Activated naive CD8-positive, alpha-beta T cell treated with anti-CD3 and anti-CD28 coated beads for 36 hours (primary cell): ENCODE measurements around the gene NPTX2. TPM values are rescaled to one million over a fixed set of nuclear protein-coding genes. Genes with fewer than 3 reads are reported as not detected.

Source experiments
- DNase-seq: peaks from one replicate; pipeline ENCODE4 v3.0.0; 2021
- H3K27ac Mint-ChIP-seq: one replicate; pipeline ENCODE4 v1.8.0; 2022; ENCODE audit warnings: mild to moderate bottlenecking, moderate library complexity, mixed read lengths
- H3K27me3 Mint-ChIP-seq: one replicate; pipeline ENCODE4 v1.8.0; 2022; ENCODE audit warnings: mild to moderate bottlenecking, mixed read lengths
- H3K36me3 Mint-ChIP-seq: one replicate; pipeline ENCODE4 v1.8.0; 2021; ENCODE audit warnings: mild to moderate bottlenecking, mixed read lengths
- H3K4me1 Mint-ChIP-seq: one replicate; pipeline ENCODE4 v1.8.0; 2021; ENCODE audit warnings: mixed read lengths
- H3K4me3 Mint-ChIP-seq: one replicate; pipeline ENCODE4 v1.8.0; 2022; ENCODE audit warnings: mild to moderate bottlenecking, moderate library complexity, mixed read lengths
- H3K9me3 Mint-ChIP-seq: one replicate; pipeline ENCODE4 v1.8.0; 2022; ENCODE audit warnings: mixed read lengths
- total RNA-seq, 2 experiments: library from RNA; stranded (reverse); gene quantifications; one replicate each; pipeline ENCODE4 v1.2.3, GENCODE V29; 2021

Gene NPTX2
- total RNA-seq, 2 experiments from 2014 or later = not detected

GRCh38 chr7:98599886-98600285 is 17.2 kb upstream of the NPTX2 start:
- DNase-seq = no peak
- Mint-ChIP-seq H3K36me3 (no peaks in the 10 kb centered on the region), H3K4me3 (no peak overlapping the region), H3K27ac (no peak overlapping the region), H3K4me1 (no peaks in the 10 kb centered on the region), H3K9me3 (no peaks in the 10 kb centered on the region), H3K27me3 (no peaks in the 10 kb centered on the region)

- DNase-seq = no peak
- H3K4me3 Mint-ChIP-seq = no peak overlapping the region
- H3K27ac Mint-ChIP-seq = no peak overlapping the region
- no peaks in the 10 kb centered on the region for H3K36me3 Mint-ChIP-seq
- H3K9me3 Mint-ChIP-seq = no peaks in the 10 kb centered on the region
- no peaks in the 10 kb centered on the region for H3K4me1 Mint-ChIP-seq
- peaks cover 5% of the 10 kb centered on the region for H3K27me3 Mint-ChIP-seq
These were observed 14.2 kb upstream of the NPTX2 start for GRCh38 chr7:98602755-98603398.

DNA sequence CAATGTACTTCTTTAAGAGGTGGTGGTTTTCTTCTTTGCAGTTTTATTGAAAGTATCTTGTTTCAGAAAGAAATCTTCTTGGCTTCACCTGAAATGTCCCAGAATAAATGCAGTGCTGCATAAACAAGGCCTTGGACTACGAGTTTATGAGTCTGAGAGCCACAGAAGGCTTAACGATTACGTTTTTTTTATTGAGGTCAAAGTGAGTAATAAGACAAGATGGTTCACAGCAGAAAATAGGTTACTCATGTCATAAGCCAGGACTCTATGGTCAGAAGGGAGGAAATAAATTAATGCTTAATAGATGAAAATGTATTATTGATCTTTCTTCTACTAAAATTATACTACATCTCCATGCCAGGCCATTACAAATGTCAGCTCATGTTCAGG is 13.7 kb upstream of the NPTX2 start:
- Mint-ChIP-seq H3K27ac (no peak overlapping the region), H3K4me3 (no peak overlapping the region), H3K9me3 (no peaks in the 10 kb centered on the region), H3K36me3 (no peaks in the 10 kb centered on the region), H3K27me3 (peaks cover 5% of the 10 kb centered on the region), H3K4me1 (no peaks in the 10 kb centered on the region)
- DNase-seq = no peak

DNA sequence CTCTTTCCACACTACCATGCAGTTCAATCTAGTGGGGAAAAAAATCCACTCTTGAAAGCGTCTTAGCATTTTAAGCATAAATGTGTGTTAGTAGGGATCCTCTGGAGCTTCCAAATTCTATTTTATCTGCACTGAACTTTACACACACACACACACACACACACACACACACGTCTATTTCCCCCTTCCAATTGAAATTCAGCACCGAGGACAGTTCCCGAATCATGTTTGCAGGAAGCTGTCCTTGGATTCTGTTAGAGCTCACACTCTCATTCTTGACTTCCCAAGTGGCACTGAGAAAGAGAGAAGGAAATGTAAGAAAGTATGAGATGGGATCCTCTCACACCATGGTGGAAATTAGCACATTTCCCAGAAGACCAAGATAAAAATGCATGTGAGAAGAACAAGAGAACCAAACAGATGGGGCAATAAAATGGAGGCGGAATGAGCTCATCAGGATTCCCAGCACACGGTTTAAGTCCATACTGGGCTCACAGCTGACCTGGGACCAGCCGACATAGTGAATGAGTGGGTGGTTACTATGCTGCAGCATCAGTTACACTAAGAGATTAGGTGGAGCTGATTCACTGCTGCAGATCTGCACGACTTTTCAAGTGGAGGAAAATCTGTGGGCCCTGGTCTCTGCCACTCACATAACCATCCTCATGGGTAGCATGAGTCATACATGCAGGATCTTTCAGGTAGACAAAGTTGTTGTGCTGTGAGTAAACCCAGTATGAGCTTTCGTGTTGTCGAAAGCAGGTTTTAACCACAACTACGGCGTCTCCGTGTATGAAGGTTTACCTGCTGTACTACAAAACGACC is 3.3 kb upstream of the NPTX2 start:
- H3K27me3 Mint-ChIP-seq = peaks cover 48% of the 10 kb centered on the region
- no peaks in the 10 kb centered on the region for H3K36me3 Mint-ChIP-seq
- no peak for DNase-seq
- H3K27ac Mint-ChIP-seq = no peak overlapping the region
- peaks cover 1% of the 10 kb centered on the region for H3K9me3 Mint-ChIP-seq
- H3K4me1 Mint-ChIP-seq = no peaks in the 10 kb centered on the region
- H3K4me3 Mint-ChIP-seq = no peak overlapping the region

GRCh38 chr7:98616381-98617050 is 569 bp upstream of the NPTX2 start:
- DNase-seq = no peak
- Mint-ChIP-seq H3K27me3 (peaks cover 61% of the 10 kb centered on the region), H3K4me1 (peaks cover 2% of the 10 kb centered on the region), H3K36me3 (no peaks in the 10 kb centered on the region), H3K9me3 (peaks cover 1% of the 10 kb centered on the region), H3K27ac (no peak overlapping the region), H3K4me3 (no peak overlapping the region)

DNA sequence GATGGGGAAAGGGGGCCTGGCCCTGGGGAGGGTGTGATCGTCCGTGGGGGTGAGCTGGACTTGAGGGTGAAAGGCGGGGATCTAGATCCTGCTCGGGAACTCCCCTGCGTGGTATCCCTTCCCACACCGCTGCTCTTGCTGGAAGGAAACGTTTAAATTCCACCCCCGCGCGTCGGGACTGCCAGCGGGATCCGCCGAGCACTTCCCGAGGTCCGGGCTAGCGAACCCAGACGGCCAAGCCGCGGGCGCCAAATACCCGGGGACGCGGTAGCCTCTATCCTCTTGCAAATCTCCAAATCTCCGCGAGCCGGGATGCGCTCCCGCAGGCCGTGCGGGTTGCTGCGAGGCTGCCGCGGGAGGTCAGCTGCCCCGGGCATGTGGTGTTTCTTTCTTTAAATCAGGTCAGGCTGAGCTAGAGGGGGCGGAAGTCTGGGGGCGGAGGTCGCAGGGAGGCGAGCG is 904 bp downstream of the NPTX2 start:
- Mint-ChIP-seq H3K36me3 (no peaks in the 10 kb centered on the region), H3K9me3 (peaks cover 1% of the 10 kb centered on the region), H3K27me3 (peaks cover 61% of the 10 kb centered on the region), H3K4me3 (no peak overlapping the region), H3K27ac (no peak overlapping the region), H3K4me1 (peaks cover 2% of the 10 kb centered on the region)
- no peak for DNase-seq

DNA sequence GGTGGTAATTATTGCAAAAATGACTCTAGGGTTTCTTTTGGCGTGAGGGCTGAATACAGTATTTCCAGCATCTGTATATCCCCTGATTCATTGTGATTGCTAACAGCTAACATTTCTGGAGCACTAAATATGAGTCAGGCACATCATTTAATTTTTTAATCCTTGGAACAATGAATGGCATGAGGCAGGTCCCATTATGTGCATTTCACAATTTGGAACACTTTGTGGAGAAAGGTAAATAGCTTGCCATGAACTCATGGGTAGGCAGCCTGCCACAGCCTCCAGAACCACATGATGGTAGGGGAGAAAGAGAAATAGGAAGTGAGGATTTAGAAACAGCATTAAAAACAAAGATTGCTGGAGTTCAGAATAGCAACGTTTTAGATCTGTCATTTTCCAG is 1.7 kb downstream of the NPTX2 start:
- Mint-ChIP-seq H3K4me3 (no peak overlapping the region), H3K9me3 (no peaks in the 10 kb centered on the region), H3K36me3 (no peaks in the 10 kb centered on the region), H3K27me3 (peaks cover 57% of the 10 kb centered on the region), H3K27ac (no peak overlapping the region), H3K4me1 (peaks cover 2% of the 10 kb centered on the region)
- DNase-seq = no peak

DNA sequence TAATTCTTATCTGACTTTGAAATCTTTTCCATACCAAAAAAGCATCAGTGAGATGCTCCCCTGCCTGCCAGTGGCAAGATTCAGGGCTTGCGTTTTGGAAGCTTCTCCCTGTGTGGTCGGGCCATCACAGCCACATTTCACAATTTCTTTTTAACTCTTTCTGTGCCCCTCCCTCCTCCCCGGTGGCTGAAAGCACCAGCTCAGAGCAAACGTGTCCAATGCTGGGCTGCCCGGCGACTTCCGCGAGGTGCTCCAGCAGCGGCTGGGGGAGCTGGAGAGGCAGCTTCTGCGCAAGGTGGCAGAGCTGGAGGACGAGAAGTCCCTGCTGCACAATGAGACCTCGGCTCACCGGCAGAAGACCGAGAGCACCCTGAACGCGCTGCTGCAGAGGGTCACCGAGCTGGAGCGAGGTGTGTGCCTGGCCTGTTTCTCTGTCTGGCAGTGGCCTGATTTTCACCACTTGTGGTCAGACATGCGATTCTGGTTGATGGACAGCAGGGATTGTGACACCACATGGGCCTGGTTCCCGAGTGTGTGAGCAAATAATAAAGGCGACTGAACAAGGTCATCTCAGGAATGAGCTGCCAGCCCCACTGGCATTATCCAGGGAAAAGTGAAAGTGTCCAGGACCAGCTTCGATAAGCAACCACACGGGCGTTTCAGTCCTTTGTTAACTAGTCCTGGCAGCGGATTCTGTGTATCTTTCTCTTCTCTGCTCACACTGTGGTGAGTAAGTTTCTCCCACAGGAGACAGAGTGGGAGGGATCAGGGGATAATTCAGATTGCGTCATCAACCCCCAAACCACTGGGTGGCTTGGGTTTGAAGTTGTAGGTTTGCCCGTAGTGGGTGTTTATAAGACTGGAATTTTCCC is 2.6 kb downstream of the NPTX2 start:
- Mint-ChIP-seq H3K4me3 (no peak overlapping the region), H3K4me1 (peaks cover 2% of the 10 kb centered on the region), H3K36me3 (no peaks in the 10 kb centered on the region), H3K27me3 (peaks cover 54% of the 10 kb centered on the region), H3K27ac (no peak overlapping the region), H3K9me3 (no peaks in the 10 kb centered on the region)
- DNase-seq = no peak

DNA sequence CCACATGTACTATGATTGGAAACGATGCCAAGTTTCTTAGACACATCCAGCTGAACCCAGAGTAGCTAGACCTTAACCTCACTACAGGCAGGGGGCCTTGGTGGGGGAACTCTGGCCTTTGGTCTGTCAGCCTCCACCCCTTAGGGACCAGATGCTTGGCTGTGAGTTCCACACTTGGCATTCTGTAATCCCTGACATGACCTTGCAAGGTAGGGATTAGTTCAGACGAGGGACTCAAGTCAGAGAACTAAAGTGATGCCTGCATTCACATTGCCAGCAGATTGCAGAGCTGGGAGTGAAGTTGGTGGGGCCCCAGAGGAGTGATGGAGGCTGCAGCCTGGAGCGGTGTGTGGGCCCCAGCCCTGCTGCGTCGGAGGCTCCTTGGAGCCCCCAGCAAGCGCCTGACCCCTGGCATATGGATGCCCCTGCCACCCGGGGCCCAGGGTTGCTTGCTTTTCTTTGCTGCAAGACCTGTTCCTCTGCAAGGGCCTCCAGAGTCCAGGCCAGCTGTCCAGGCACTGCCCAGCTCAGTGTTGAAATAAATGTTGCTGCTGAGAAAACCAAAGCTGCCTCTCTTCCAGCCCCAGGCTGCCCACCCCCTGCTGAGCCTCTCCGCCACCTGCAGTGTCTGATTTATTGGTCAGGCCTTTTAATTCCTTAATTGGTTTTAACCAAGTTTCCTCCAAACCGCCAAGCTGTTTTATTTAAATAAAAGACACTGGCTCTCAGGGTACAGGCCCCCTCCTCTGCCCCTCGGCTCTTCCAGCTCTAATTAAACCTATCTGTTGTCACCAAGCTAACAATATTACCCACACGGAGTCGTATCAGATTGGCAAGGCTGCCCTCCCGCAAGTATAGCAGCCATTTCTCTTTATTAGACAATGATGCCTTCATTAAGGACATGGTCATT is 4.7 kb downstream of the NPTX2 start:
- peaks cover 2% of the 10 kb centered on the region for H3K4me1 Mint-ChIP-seq
- no peak overlapping the region for H3K27ac Mint-ChIP-seq
- no peak for DNase-seq
- peaks cover 37% of the 10 kb centered on the region for H3K27me3 Mint-ChIP-seq
- H3K4me3 Mint-ChIP-seq = no peak overlapping the region
- H3K9me3 Mint-ChIP-seq = no peaks in the 10 kb centered on the region
- H3K36me3 Mint-ChIP-seq = no peaks in the 10 kb centered on the region

DNA sequence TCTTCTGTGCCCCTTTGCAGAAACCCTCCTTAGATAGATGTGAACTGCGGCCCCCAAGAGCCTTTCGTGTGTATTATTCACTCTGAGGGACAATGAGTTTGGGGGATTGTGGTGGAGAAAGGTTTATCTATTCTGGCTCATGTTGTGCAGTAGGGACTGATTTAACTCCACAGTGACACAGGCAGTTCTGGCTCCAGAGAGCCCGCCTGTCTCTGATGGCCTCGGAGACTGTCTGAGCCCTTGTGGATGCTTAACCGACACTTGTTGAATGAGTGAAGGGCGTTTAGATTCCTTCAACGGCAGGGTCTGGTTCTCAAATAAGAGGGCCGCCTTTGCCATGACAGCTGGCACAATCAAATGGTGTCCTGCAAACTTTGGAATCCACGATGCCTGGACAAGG is 5.8 kb downstream of the NPTX2 start:
- H3K4me3 Mint-ChIP-seq = no peak overlapping the region
- H3K27ac Mint-ChIP-seq = no peak overlapping the region
- H3K9me3 Mint-ChIP-seq = no peaks in the 10 kb centered on the region
- peaks cover 2% of the 10 kb centered on the region for H3K4me1 Mint-ChIP-seq
- H3K27me3 Mint-ChIP-seq = peaks cover 35% of the 10 kb centered on the region
- no peaks in the 10 kb centered on the region for H3K36me3 Mint-ChIP-seq
- no peak for DNase-seq

- Mint-ChIP-seq H3K36me3 (no peaks in the 10 kb centered on the region), H3K4me3 (no peak overlapping the region), H3K9me3 (no peaks in the 10 kb centered on the region), H3K4me1 (no peaks in the 10 kb centered on the region), H3K27me3 (peaks cover 17% of the 10 kb centered on the region), H3K27ac (no peak overlapping the region)
- DNase-seq = no peak
These were observed 7.8 kb downstream of the NPTX2 start for GRCh38 chr7:98624846-98625420.

DNA sequence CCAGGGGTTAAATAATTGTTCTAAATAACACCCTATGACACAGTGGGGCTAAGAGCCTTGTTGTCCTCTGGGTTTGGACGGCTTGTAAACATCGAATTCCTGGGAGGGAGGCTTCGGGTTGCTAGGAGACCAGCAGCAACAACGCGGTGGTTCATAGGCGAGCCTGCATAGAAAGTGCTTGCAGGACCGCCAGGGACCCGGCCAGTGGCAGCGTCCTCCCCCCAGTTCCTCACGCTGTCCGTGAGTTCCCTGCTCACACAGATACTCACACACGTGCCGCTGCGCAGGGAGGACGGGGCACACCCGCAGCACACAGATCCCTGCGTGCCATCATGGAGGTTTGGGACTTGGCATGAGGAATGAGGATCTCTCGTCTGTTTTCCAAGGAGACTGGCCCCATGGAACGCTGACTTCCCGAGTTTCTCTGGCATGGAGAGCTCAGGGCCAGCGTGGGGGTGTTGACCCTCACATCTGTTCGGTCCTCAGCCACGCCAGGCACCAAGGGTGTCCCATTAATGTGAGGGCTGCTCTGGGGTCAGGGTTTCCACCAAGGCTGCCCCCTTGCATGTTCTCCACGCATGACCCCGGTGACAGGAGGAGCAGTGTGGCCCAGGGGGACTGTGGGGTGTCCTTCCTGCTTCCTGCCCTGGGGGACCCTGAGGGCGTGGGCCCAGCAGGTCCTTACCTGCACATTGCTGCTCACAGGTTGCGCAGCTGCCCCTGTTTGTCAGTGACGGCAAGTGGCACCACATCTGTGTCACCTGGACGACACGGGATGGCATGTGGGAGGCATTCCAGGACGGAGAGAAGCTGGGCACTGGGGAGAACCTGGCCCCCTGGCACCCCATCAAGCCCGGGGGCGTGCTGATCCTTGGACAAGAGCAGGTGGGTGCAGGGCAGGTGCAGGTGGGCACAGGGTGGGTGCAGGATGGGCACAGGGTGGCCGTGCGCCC is 9.7 kb downstream of the NPTX2 start:
- Mint-ChIP-seq H3K4me3 (no peak overlapping the region), H3K9me3 (no peaks in the 10 kb centered on the region), H3K27ac (no peak overlapping the region), H3K36me3 (no peaks in the 10 kb centered on the region), H3K4me1 (no peaks in the 10 kb centered on the region), H3K27me3 (peaks cover 3% of the 10 kb centered on the region)
- DNase-seq = no peak

GRCh38 chr7:98627413-98627790 is 10.3 kb downstream of the NPTX2 start:
- DNase-seq = no peak
- Mint-ChIP-seq H3K27me3 (peaks cover 3% of the 10 kb centered on the region), H3K27ac (no peak overlapping the region), H3K4me3 (no peak overlapping the region), H3K36me3 (no peaks in the 10 kb centered on the region), H3K4me1 (no peaks in the 10 kb centered on the region), H3K9me3 (peaks cover 6% of the 10 kb centered on the region)
